ENCODE results near the gene ICAM3. TPM values are rescaled to one million over a fixed set of nuclear protein-coding genes. Genes with fewer than 3 reads are reported as not detected.

The ICAM3 gene
- total and polyA plus RNA-seq, 2 of the 4 experiments (the other 2 are of a cell fraction) = 6.6 to 11.7 TPM

DNA sequence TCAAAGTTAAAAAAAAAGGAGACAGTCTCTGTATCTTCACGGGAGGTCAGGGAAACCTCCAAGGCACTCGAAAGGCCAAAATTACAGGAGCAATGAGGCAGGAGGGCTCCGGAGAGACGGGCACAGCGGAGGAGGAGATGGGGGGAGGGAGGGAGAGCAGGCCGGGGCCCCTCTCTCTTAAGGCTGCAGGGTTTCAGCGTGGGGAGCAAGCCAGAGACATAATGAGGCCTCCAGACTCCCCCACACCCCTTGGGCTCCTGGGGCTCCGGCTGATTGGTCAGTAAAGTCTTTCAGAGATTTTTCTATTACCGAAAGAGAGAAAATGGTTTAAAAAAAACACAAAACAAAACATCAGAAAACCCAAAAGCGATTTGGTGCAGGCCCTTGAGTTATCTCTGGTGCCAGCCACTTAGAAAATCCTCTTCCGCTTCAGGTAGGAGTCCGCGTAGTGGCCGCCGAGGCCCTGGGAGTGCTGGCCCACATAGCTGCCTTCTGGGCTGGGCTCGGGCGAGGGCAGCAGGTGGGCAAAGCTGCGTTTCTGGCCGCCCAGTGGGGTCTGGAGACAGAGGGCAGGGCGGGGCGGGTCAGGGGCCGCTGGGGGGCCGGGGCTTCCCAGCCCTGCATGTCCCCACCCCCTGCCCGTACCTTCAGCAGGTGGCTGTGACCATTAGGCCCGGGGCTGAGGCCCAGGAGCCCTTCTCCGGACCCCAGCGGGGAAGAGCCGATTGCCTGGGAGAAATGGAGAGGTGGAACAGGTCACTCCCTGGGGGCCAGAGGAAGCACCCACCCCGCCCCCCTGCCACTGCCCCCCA is 22.2 kb downstream of the ICAM3 start:
- peaks cover 7% of the 10 kb centered on the region; the same call in 1 of the 2 replicates for H3K9me1 ChIP-seq (ENCODE audit: insufficient read depth, low read length)
- no peak overlapping the region for H2BK5ac ChIP-seq (ENCODE audit: low read depth, low read length, poor library complexity, severe bottlenecking)
- H3K4ac ChIP-seq (ENCODE audit: low read depth, low read length) = no peak overlapping the region
- H3K79me1 ChIP-seq (ENCODE audit: low read depth in 1 of 2, low read length in 2 of 2) = peaks cover 19% of the 10 kb centered on the region in 2 experiments
- ChIA-PET CTCF (no interaction called here), POLR2A (ENCODE audit: unreplicated experiment) (no interaction called here)
- H2AK5ac ChIP-seq (ENCODE audit: low read depth, low read length) = no peak overlapping the region
- H4K20me1 ChIP-seq (ENCODE audit: insufficient read depth, low read length) = 0 out of 2 replicates have a peak, but pooled peaks cover 5% of the 10 kb centered on the region
- no peak overlapping the region for H3K27ac ChIP-seq (ENCODE audit: insufficient read depth, low read length)
- no peak overlapping the region for H4K5ac ChIP-seq (ENCODE audit: low read depth, low read length)
- no peak overlapping the region for H2BK15ac ChIP-seq (ENCODE audit: low read depth, low read length)
- H3K56ac ChIP-seq (ENCODE audit: extremely low read depth, insufficient read depth, low read length) = no peak overlapping the region
- intact Hi-C loops (cut with micrococcal nuclease) = no loop called here
- no peak overlapping the region for H4K8ac ChIP-seq (ENCODE audit: low read depth in 2 of 2, low read length in 2 of 2)
- ATAC-seq (ENCODE audit: low read depth) (no peak), DNase-seq (no peak)
- no peaks in the 10 kb centered on the region for H3K4me1 ChIP-seq (ENCODE audit: control insufficient read depth, insufficient read depth, low read length)
- no peak overlapping the region for H4K91ac ChIP-seq (ENCODE audit: insufficient read depth, low read depth, low read length)
- in situ Hi-C loops (cut with MboI; ENCODE audit: low sequenced_read_pairs) = no loop called here
- H2BK120ac ChIP-seq (ENCODE audit: low read depth, low read length) = no peak overlapping the region
- no peak overlapping the region for H3K4me2 ChIP-seq (ENCODE audit: low read depth, low read length)
- no peak overlapping the region for H3K4me3 ChIP-seq (ENCODE audit: insufficient read depth, low read depth, low read length)
- no peaks in the 10 kb centered on the region for H3K9me3 ChIP-seq (ENCODE audit: control insufficient read depth, insufficient read depth, low read length)
- no peak overlapping the region for H2AFZ ChIP-seq (replicated peaks; ENCODE audit: low read length, poor library complexity)
- H2BK20ac ChIP-seq (ENCODE audit: low read depth, low read length) = no peak overlapping the region
- no peak overlapping the region for H3K9ac ChIP-seq (ENCODE audit: low read depth, low read length)
- H3K23ac ChIP-seq (ENCODE audit: low read depth, low read length) = no peak overlapping the region
- no peak overlapping the region for H3K18ac ChIP-seq (ENCODE audit: low read depth, low read length)
- H3K14ac ChIP-seq (replicated peaks; ENCODE audit: low read depth, low read length) = no peak overlapping the region
- H2AK9ac ChIP-seq (replicated peaks; ENCODE audit: low read depth, low read length, poor library complexity) = no peak overlapping the region
- dilution Hi-C loops (cut with HindIII; ENCODE audit: low sequenced_read_pairs, unreplicated experiment) = no loop called here
- no TSS peak for BruUV-seq (replicated peaks)
- H3K27me3 ChIP-seq (ENCODE audit: control insufficient read depth, insufficient read depth, low read length) = no peaks in the 10 kb centered on the region
- no peak for TF ChIP-seq MAZ (IDR thresholded peaks at IDR 0.05; ENCODE audit: borderline replicate concordance, low read depth, low read length)
- no peak for TF ChIP-seq RCOR1 (IDR thresholded peaks at IDR 0.05; ENCODE audit: insufficient replicate concordance, low read length)
- TF ChIP-seq, protein P1, sequence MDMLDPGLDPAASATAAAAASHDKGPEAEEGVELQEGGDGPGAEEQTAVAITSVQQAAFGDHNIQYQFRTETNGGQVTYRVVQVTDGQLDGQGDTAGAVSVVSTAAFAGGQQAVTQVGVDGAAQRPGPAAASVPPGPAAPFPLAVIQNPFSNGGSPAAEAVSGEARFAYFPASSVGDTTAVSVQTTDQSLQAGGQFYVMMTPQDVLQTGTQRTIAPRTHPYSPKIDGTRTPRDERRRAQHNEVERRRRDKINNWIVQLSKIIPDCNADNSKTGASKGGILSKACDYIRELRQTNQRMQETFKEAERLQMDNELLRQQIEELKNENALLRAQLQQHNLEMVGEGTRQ (IDR thresholded peaks at IDR 0.05; ENCODE audit: low read depth, low read length) = no peak
- TF ChIP-seq RFX5 (IDR thresholded peaks at IDR 0.05; ENCODE audit: low read depth, low read length) = no peak
- no peak for TF ChIP-seq BHLHE40 (IDR thresholded peaks at IDR 0.05; ENCODE audit: low read depth, low read length)
- TF ChIP-seq, protein P2, sequence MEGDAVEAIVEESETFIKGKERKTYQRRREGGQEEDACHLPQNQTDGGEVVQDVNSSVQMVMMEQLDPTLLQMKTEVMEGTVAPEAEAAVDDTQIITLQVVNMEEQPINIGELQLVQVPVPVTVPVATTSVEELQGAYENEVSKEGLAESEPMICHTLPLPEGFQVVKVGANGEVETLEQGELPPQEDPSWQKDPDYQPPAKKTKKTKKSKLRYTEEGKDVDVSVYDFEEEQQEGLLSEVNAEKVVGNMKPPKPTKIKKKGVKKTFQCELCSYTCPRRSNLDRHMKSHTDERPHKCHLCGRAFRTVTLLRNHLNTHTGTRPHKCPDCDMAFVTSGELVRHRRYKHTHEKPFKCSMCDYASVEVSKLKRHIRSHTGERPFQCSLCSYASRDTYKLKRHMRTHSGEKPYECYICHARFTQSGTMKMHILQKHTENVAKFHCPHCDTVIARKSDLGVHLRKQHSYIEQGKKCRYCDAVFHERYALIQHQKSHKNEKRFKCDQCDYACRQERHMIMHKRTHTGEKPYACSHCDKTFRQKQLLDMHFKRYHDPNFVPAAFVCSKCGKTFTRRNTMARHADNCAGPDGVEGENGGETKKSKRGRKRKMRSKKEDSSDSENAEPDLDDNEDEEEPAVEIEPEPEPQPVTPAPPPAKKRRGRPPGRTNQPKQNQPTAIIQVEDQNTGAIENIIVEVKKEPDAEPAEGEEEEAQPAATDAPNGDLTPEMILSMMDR (conservative IDR thresholded peaks at IDR 0.05; ENCODE audit: low read depth, low read length) = no peak
- no peak for TF ChIP-seq FOS (IDR thresholded peaks at IDR 0.05; ENCODE audit: low read depth, low read length)
- no peak for TF ChIP-seq POLR2A (IDR thresholded peaks at IDR 0.05; ENCODE audit: low read depth, low read length)
- TF ChIP-seq, protein P3, sequence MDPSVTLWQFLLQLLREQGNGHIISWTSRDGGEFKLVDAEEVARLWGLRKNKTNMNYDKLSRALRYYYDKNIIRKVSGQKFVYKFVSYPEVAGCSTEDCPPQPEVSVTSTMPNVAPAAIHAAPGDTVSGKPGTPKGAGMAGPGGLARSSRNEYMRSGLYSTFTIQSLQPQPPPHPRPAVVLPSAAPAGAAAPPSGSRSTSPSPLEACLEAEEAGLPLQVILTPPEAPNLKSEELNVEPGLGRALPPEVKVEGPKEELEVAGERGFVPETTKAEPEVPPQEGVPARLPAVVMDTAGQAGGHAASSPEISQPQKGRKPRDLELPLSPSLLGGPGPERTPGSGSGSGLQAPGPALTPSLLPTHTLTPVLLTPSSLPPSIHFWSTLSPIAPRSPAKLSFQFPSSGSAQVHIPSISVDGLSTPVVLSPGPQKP (IDR thresholded peaks at IDR 0.05; ENCODE audit: borderline replicate concordance, low read depth, low read length) = no peak
- no peak for TF ChIP-seq NFE2L2 (IDR thresholded peaks at IDR 0.05; ENCODE audit: low read depth, low read length)
- TF ChIP-seq MXI1 (IDR thresholded peaks at IDR 0.05; ENCODE audit: borderline replicate concordance, low read depth, low read length) = no peak
- TF ChIP-seq MAFK (IDR thresholded peaks at IDR 0.05; ENCODE audit: low read depth, low read length) = no peak
- peaks cover 37% of the 10 kb centered on the region for H3K36me3 ChIP-seq (ENCODE audit: control insufficient read depth, insufficient read depth, low read length)
- WGBS, 2 experiments (ENCODE audit: extremely low coverage in 2 of 2, insufficient read length in 1 of 2) = 90% methylated on average over 9 of the region's 29 CpGs; no CpG with 5 or more reads in 1 of the 2 experiments
